Neural progenitor cell (in vitro differentiated cells): ENCODE data around the gene PPFIA4. TPM values are rescaled to one million over a fixed set of nuclear protein-coding genes. Genes with fewer than 3 reads are reported as not detected.

Source experiments
- DNase-seq: peaks from one replicate; pipeline ENCODE4 v3.0.0-alpha.2; 2016; ENCODE audit warnings: low spot score
- H2AFZ ChIP-seq: fragments of 200-600 bp; sonication (generic); replicated peaks from 2 replicates; pipeline ENCODE4 v1.6.1; 2016; ENCODE audit warnings: antibody characterized with exemption
- H3F3A ChIP-seq: fragments of 200-600 bp; sonication (generic); 2 replicates; pipeline ENCODE4 v1.6.1; 2016; ENCODE audit warnings: antibody characterized with exemption, low read depth
- H3K27ac ChIP-seq: fragments of 200-600 bp; sonication (generic); 2 replicates; pipeline ENCODE4 v1.5.1; 2016; ENCODE audit warnings: mild to moderate bottlenecking
- H3K27me3 ChIP-seq: fragments of 200-600 bp; sonication (generic); 2 replicates; pipeline ENCODE4 v1.6.1; 2016; ENCODE audit warnings: mild to moderate bottlenecking, moderate library complexity
- H3K36me3 ChIP-seq: fragments of 200-600 bp; sonication (generic); 2 replicates; pipeline ENCODE4 v1.5.1; 2016
- H3K4me1 ChIP-seq: fragments of 200-600 bp; sonication (generic); 2 replicates; pipeline ENCODE4 v1.6.1; 2016; ENCODE audit warnings: mixed run types
- H3K4me2 ChIP-seq: fragments of 200-600 bp; sonication (generic); 2 replicates; pipeline ENCODE4 v1.6.1; 2016
- H3K4me3 ChIP-seq: fragments of 200-600 bp; sonication (generic); 2 replicates; pipeline ENCODE4 v1.5.1; 2016
- H3K79me2 ChIP-seq: fragments of 200-600 bp; sonication (generic); 2 replicates; pipeline ENCODE4 v1.6.1; 2016; ENCODE audit warnings: low read depth
- H3K9ac ChIP-seq: fragments of 200-600 bp; sonication (generic); 2 replicates; pipeline ENCODE4 v1.6.1; 2016
- H3K9me3 ChIP-seq: fragments of 200-600 bp; sonication (generic); 2 replicates; pipeline ENCODE4 v1.5.1; 2016; ENCODE audit warnings: low read depth
- H4K20me1 ChIP-seq: fragments of 200-600 bp; sonication (generic); 2 replicates; pipeline ENCODE4 v1.6.1; 2016; ENCODE audit warnings: low read depth
- H3K27ac Mint-ChIP-seq: 3 replicates; pipeline ENCODE4 v1.8.0; 2021; ENCODE audit warnings: mixed read lengths
- H3K27me3 Mint-ChIP-seq: 2 replicates; pipeline ENCODE4 v1.8.0; 2022; ENCODE audit warnings: low read depth, mild to moderate bottlenecking, inconsistent platforms, moderate library complexity, mixed read lengths; ENCODE audit not compliant: insufficient read depth
- H3K36me3 Mint-ChIP-seq: 3 replicates; pipeline ENCODE4 v1.8.0; 2021; ENCODE audit warnings: mixed read lengths
- H3K4me1 Mint-ChIP-seq: 3 replicates; pipeline ENCODE4 v1.8.0; 2021; ENCODE audit warnings: mixed read lengths
- H3K4me3 Mint-ChIP-seq: 3 replicates; pipeline ENCODE4 v1.8.0; 2021; ENCODE audit warnings: mild to moderate bottlenecking, moderate library complexity, mixed read lengths
- H3K9me3 Mint-ChIP-seq: 3 replicates; pipeline ENCODE4 v1.8.0; 2020; ENCODE audit warnings: mixed read lengths
- CTCF ChIP-seq: fragments of 200-600 bp; sonication (generic); IDR thresholded peaks from 2 replicates; pipeline ENCODE4 v1.5.1; 2017; ENCODE audit warnings: antibody characterized with exemption, mild to moderate bottlenecking
- EZH2 ChIP-seq: fragments of 200-600 bp; sonication (generic); IDR thresholded peaks from 2 replicates; pipeline ENCODE4 v1.6.1; 2017; ENCODE audit warnings: antibody characterized with exemption, mild to moderate bottlenecking, moderate library complexity
- EZH2phosphoT487 ChIP-seq: fragments of 200-600 bp; sonication (generic); IDR thresholded peaks from 2 replicates; pipeline ENCODE4 v1.6.1; 2017; ENCODE audit warnings: antibody characterized with exemption
- total RNA-seq: library from RNA; depleted of rRNA; stranded (reverse); fragments of >200 nt; gene quantifications from 2 replicates; pipeline ENCODE4 v1.2.3, GENCODE V29; 2015; ENCODE audit warnings: low replicate concordance

PPFIA4 gene
- total RNA-seq, 1 donor from 2014 or later = 23.5 TPM

DNA sequence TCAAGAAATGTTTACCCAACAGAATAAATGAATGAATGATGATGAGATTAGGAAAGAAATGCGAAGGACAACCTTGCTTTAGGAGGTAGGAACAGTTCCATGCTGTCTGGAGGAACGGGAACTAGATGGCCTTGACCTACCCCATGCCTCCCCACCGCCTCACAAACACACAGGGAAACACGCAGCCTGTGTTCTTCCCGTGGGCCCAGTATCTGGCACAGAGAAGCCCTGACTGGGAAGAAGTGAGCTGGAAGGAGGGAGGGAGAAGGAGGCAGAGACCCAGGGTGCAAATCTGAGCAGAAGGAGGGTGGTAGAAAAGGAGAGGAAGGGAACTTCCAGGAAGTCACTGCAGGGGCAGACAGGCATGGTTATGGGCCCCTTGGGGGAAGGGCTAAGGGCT lies 97.7 kb downstream of the PPFIA4 start:
- Histone ChIP-seq H3K4me2 (no peak overlapping the region), H3K9ac (no peak overlapping the region), H2AFZ (no peak overlapping the region), H3K4me1 (peaks cover 20% of the 10 kb centered on the region), H3K9me3 (no peaks in the 10 kb centered on the region), H3K27me3 (peaks cover 30% of the 10 kb centered on the region), H4K20me1 (peaks cover 3% of the 10 kb centered on the region), H3K79me2 (no peaks in the 10 kb centered on the region), H3K27ac (no peak overlapping the region), H3K4me3 (no peak overlapping the region), H3K36me3 (no peaks in the 10 kb centered on the region), H3F3A (peaks cover 9% of the 10 kb centered on the region)
- TF ChIP-seq EZH2 = no peak
- no peak for TF ChIP-seq EZH2phosphoT487
- TF ChIP-seq CTCF = no peak
- Mint-ChIP-seq H3K9me3 (no peaks in the 10 kb centered on the region), H3K36me3 (peaks cover 2% of the 10 kb centered on the region), H3K4me1 (peaks cover 42% of the 10 kb centered on the region), H3K27me3 (peaks cover 16% of the 10 kb centered on the region), H3K4me3 (no peak overlapping the region), H3K27ac (peak overlapping the region; percentile 81)
- no peak for DNase-seq

DNA sequence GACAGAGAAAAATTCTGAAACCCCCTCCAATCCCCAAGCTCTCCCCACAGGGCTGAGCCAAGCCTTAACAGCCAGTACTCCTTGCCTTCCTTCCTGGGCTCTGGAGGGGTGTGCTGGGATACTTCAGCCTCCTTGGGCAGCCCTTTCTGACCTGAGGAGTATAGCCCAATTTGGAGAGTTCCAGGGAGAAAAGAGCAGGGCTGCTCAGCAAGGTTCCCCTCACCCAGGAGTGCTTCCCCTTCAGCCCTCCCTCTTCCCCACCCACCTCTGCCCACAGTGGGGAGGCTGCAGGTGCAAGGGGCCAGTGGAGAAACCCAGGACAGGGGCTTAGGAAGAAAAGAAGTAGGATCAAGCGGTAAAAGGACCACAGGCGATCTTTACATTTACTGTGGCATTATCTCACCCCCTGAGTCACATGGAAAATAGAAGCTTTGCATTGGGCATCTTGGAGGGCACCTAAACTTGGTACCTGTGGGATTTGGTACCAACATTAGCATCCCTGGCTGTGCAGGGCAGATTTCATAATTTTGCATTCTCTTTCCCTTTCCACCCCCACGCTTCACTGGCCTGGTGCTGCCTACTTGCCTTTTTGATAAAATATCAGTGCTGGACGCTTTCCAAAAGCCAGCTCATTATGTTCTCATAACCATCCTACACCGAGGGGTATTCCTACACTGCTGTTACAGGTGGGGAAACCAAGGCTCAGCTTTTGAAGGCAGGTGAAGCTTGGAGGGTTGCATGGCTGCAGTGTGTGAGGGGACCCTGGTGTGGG lies 98.4 kb downstream of the PPFIA4 start:
- Histone ChIP-seq H3K79me2 (no peaks in the 10 kb centered on the region), H3K9ac (no peak overlapping the region), H4K20me1 (peaks cover 3% of the 10 kb centered on the region), H3K4me2 (no peak overlapping the region), H3K27ac (no peak overlapping the region), H3K36me3 (no peaks in the 10 kb centered on the region), H3K27me3 (peaks cover 34% of the 10 kb centered on the region), H3K9me3 (no peaks in the 10 kb centered on the region), H2AFZ (no peak overlapping the region), H3F3A (peaks cover 9% of the 10 kb centered on the region), H3K4me1 (peaks cover 20% of the 10 kb centered on the region), H3K4me3 (no peak overlapping the region)
- Mint-ChIP-seq H3K36me3 (peaks cover 2% of the 10 kb centered on the region), H3K4me3 (no peak overlapping the region), H3K9me3 (no peaks in the 10 kb centered on the region), H3K4me1 (peaks cover 47% of the 10 kb centered on the region), H3K27me3 (peaks cover 13% of the 10 kb centered on the region), H3K27ac (no peak overlapping the region)
- TF ChIP-seq EZH2 (no peak), CTCF (no peak), EZH2phosphoT487 (no peak)
- DNase-seq = no peak

GRCh38 chr1:203126151-203126865 lies 100.0 kb downstream of the PPFIA4 start:
- H3K27ac Mint-ChIP-seq = peak overlapping the region; percentile 12
- Histone ChIP-seq H3K9ac (no peak overlapping the region), H3K4me2 (no peak overlapping the region), H3F3A (peaks cover 9% of the 10 kb centered on the region), H3K9me3 (no peaks in the 10 kb centered on the region), H3K27me3 (peaks cover 36% of the 10 kb centered on the region), H4K20me1 (peaks cover 3% of the 10 kb centered on the region), H3K79me2 (no peaks in the 10 kb centered on the region), H3K4me1 (peaks cover 20% of the 10 kb centered on the region), H3K4me3 (no peak overlapping the region), H3K36me3 (no peaks in the 10 kb centered on the region), H2AFZ (no peak overlapping the region), H3K27ac (no peak overlapping the region)
- TF ChIP-seq CTCF = peak; percentile 59
- TF ChIP-seq EZH2phosphoT487 = no peak
- TF ChIP-seq EZH2 = no peak
- peak; percentile 56 for DNase-seq
- peak overlapping the region; percentile 85 for H3K4me3 Mint-ChIP-seq
- H3K4me1 Mint-ChIP-seq = peaks cover 53% of the 10 kb centered on the region
- H3K27me3 Mint-ChIP-seq = peaks cover 13% of the 10 kb centered on the region
- peaks cover 2% of the 10 kb centered on the region for H3K36me3 Mint-ChIP-seq
- H3K9me3 Mint-ChIP-seq = no peaks in the 10 kb centered on the region
